ENCODE results near the gene DNAH12. TPM values are rescaled to one million over a fixed set of nuclear protein-coding genes. Genes with fewer than 3 reads are reported as not detected.

The DNAH12 gene
- total and polyA plus RNA-seq, 2 of the 13 experiments (the other 11 are each of a cell fraction or from before 2014, with no cell fraction given): 0.11 TPM

- H3K9me3 ChIP-seq (ENCODE audit: low read length): peaks cover 5% of the 10 kb centered on the region
- ChIA-PET CTCF (ENCODE audit: low intra/inter-chr PET ratio, low total read pairs) (no interaction called here), POLR2A (no interaction called here)
- no peak overlapping the region for H2AFZ ChIP-seq (ENCODE audit: low read length)
- H3K4me3 ChIP-seq (replicated peaks in 1 of 3; ENCODE audit: insufficient read depth in 1 of 3, low read depth in 2 of 3, low read length in 3 of 3): no peak overlapping the region
- no peaks in the 10 kb centered on the region for H3K36me3 ChIP-seq (replicated peaks in 1 of 2; ENCODE audit: control insufficient read depth in 1 of 2, insufficient read depth in 2 of 2, low read length in 2 of 2)
- no peaks in the 10 kb centered on the region for H4K20me1 ChIP-seq (ENCODE audit: insufficient read depth, low read length)
- intact Hi-C loops (cut with micrococcal nuclease; ENCODE audit: unreplicated experiment) (no loop called here), in situ Hi-C loops (cut with HindIII; ENCODE audit: extremely low pct_ligation_motif_present, low pct_unique_long_range_greater_than_20kb) (no loop called here)
- FAIRE-seq (no peak), ATAC-seq (no peak), DNase-seq (ENCODE audit: low spot score) (no peak)
- no TSS peak for BruUV-seq (replicated peaks)
- H3K79me2 ChIP-seq (ENCODE audit: insufficient read depth, low read length): no peaks in the 10 kb centered on the region
- 44% methylated on average over 2 of the region's 2 CpGs for WGBS (ENCODE audit: low lambda C conversion rate)
- H3K9ac ChIP-seq (ENCODE audit: insufficient read depth, low read depth, low read length): no peak overlapping the region
- no peaks in the 10 kb centered on the region for H3K4me1 ChIP-seq (ENCODE audit: insufficient read depth, low read length)
- 0 out of 5 replicates have a peak, but pooled peaks cover 0 to 3% of the 10 kb centered on the region in 2 experiments for H3K27me3 ChIP-seq (ENCODE audit: control insufficient read depth in 1 of 2, insufficient read depth in 2 of 2, low read length in 2 of 2)
- H3K27ac ChIP-seq (ENCODE audit: extremely low read length, insufficient read depth, low read length): no peak overlapping the region
- H3K4me2 ChIP-seq (ENCODE audit: low read depth, low read length): no peak overlapping the region
- TF ChIP-seq SP140L (CRISPR knock-in tag; IDR thresholded peaks at IDR 0.05; ENCODE audit: borderline replicate concordance) (no peak), PTBP1 (IDR thresholded peaks at IDR 0.05; ENCODE audit: low read depth, low read length, poor library complexity, severe bottlenecking) (no peak), ZNF24 (IDR thresholded peaks at IDR 0.05) (no peak), KDM5B (CRISPR knock-in tag; IDR thresholded peaks at IDR 0.05; ENCODE audit: borderline replicate concordance) (no peak), ZNF75D (CRISPR knock-in tag; IDR thresholded peaks at IDR 0.05; ENCODE audit: borderline replicate concordance) (no peak), ZNF362 (CRISPR knock-in tag; IDR thresholded peaks at IDR 0.05; ENCODE audit: borderline replicate concordance) (no peak), THYN1 (CRISPR knock-in tag; IDR thresholded peaks at IDR 0.05; ENCODE audit: borderline replicate concordance, low read depth) (no peak), FOSL1 (CRISPR knock-in tag; IDR thresholded peaks at IDR 0.05; ENCODE audit: borderline replicate concordance) (no peak), ZSCAN22 (CRISPR knock-in tag; IDR thresholded peaks at IDR 0.05) (no peak), MXD4 (CRISPR knock-in tag; IDR thresholded peaks at IDR 0.05) (no peak), KDM2A (CRISPR knock-in tag; IDR thresholded peaks at IDR 0.05; ENCODE audit: borderline replicate concordance, low read depth) (no peak), NFRKB (IDR thresholded peaks at IDR 0.05) (no peak), ZNF317 (CRISPR knock-in tag; IDR thresholded peaks at IDR 0.05) (no peak)
- TF ChIP-seq, protein P1, sequence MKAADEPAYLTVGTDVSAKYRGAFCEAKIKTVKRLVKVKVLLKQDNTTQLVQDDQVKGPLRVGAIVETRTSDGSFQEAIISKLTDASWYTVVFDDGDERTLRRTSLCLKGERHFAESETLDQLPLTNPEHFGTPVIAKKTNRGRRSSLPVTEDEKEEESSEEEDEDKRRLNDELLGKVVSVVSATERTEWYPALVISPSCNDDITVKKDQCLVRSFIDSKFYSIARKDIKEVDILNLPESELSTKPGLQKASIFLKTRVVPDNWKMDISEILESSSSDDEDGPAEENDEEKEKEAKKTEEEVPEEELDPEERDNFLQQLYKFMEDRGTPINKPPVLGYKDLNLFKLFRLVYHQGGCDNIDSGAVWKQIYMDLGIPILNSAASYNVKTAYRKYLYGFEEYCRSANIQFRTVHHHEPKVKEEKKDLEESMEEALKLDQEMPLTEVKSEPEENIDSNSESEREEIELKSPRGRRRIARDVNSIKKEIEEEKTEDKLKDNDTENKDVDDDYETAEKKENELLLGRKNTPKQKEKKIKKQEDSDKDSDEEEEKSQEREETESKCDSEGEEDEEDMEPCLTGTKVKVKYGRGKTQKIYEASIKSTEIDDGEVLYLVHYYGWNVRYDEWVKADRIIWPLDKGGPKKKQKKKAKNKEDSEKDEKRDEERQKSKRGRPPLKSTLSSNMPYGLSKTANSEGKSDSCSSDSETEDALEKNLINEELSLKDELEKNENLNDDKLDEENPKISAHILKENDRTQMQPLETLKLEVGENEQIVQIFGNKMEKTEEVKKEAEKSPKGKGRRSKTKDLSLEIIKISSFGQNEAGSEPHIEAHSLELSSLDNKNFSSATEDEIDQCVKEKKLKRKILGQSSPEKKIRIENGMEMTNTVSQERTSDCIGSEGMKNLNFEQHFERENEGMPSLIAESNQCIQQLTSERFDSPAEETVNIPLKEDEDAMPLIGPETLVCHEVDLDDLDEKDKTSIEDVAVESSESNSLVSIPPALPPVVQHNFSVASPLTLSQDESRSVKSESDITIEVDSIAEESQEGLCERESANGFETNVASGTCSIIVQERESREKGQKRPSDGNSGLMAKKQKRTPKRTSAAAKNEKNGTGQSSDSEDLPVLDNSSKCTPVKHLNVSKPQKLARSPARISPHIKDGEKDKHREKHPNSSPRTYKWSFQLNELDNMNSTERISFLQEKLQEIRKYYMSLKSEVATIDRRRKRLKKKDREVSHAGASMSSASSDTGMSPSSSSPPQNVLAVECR (CRISPR knock-in tag; IDR thresholded peaks at IDR 0.05; ENCODE audit: borderline replicate concordance): no peak
- TF ChIP-seq, protein P2, sequence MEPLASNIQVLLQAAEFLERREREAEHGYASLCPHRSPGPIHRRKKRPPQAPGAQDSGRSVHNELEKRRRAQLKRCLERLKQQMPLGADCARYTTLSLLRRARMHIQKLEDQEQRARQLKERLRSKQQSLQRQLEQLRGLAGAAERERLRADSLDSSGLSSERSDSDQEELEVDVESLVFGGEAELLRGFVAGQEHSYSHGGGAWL (CRISPR knock-in tag; IDR thresholded peaks at IDR 0.05): no peak
Observed at GRCh38 chr3:57287205-57287604, 256.9 kb downstream of the DNAH12 start.

Measured in HepG2 (cell line).